22Rv1 (cell line): ENCODE measurements around the gene OVOL1.

Source experiments
- H3K27ac ChIP-seq: fragments of 450-650 bp; 2 replicates; pipeline ENCODE4 v1.5.1; 2017
- CTCF ChIP-seq: fragments of 450-650 bp; IDR thresholded peaks from 2 replicates; pipeline ENCODE4 v1.5.1; 2017; ENCODE audit warnings: mild to moderate bottlenecking
- ZFX ChIP-seq: fragments of 450-650 bp; IDR thresholded peaks from 2 replicates; pipeline ENCODE4 v1.6.1; 2017; ENCODE audit warnings: antibody characterized with exemption, borderline replicate concordance

The OVOL1 gene

DNA sequence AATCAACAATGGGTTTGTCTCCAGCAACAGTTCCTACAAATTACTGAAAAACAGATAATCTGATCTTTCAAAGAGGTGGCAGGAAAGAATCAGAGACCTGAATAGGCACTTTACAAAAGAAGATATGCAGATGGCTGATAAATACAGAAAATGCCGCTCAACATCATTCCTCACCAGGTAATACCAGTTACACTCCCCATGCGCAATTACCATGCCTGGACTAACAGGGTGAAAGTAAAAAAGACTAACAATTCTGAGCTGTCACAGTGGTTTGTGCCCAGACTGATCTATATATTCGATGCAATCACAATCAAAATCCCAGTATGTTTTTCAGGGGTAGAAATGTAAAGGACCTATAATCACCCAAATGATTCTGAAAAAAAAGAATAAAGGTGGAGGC, 56.9 kb downstream of the OVOL1 start:
- H3K27ac ChIP-seq: peak overlapping the region; percentile 71
- TF ChIP-seq ZFX: no peak
- no peak for TF ChIP-seq CTCF

DNA sequence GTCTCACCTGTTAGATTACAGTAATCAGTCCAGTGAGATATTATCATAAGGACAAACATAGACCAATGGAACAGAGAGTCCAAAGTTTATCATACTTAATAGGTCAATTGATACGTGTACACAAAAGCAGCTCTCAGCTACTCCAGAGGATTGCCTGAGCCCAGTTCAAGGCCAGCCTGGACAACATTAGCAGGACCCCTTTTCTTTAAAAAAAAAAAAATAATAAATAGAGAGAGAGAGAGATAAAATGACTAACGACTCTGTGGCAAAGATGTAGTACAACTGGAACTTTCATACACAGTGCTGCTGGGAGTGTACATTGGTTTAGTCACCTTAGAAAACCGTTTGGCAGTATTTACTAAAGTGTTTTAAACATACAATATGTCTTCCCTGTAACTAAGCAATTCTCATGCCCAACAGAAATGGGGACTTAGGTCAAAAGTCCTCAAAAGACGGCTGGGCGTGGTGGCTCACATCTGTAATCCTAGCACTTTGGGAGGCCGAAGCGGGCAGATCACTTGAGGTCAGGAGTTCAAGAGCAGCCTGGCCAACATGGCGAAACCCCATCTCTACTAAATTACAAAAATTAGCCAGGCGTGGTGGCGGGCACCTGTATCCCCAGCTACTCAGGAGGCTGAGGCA, 57.5 kb downstream of the OVOL1 start:
- TF ChIP-seq ZFX (no peak), CTCF (no peak)
- H3K27ac ChIP-seq: peak overlapping the region; percentile 71
